Measurements from ENCODE around the gene PRKACG.
A peak's percentile ranks its signal among the peaks of the same experiment; 100 is the strongest.

Gene PRKACG

GRCh38 chr9:69001921-69002320, 12.0 kb downstream of the PRKACG start:
- no peak for DNase-seq (ENCODE audit: low read depth)
- H3K4me3 ChIP-seq (ENCODE audit: low read depth, low read length) = no peak overlapping the region
- no peak for TF ChIP-seq CTCF (IDR thresholded peaks at IDR 0.05; ENCODE audit: control insufficient read depth, extremely low read depth, insufficient read depth)

GRCh38 chr9:68999393-69000105, 14.4 kb downstream of the PRKACG start:
- no peak overlapping the region for H3K4me3 ChIP-seq (ENCODE audit: low read depth, low read length)
- TF ChIP-seq CTCF (IDR thresholded peaks at IDR 0.05; ENCODE audit: control insufficient read depth, extremely low read depth, insufficient read depth) = peak; percentile 95
- DNase-seq (ENCODE audit: low read depth) = no peak

GRCh38 chr9:68998812-68999211, 15.1 kb downstream of the PRKACG start:
- TF ChIP-seq CTCF (IDR thresholded peaks at IDR 0.05; ENCODE audit: control insufficient read depth, extremely low read depth, insufficient read depth) = no peak
- no peak overlapping the region for H3K4me3 ChIP-seq (ENCODE audit: low read depth, low read length)
- DNase-seq (ENCODE audit: low read depth) = no peak

GRCh38 chr9:68998385-68998784, 15.5 kb downstream of the PRKACG start:
- no peak overlapping the region for H3K4me3 ChIP-seq (ENCODE audit: low read depth, low read length)
- DNase-seq (ENCODE audit: low read depth) = no peak
- no peak for TF ChIP-seq CTCF (IDR thresholded peaks at IDR 0.05; ENCODE audit: control insufficient read depth, extremely low read depth, insufficient read depth)

GRCh38 chr9:68997666-68998065, 16.2 kb downstream of the PRKACG start:
- no peak overlapping the region for H3K4me3 ChIP-seq (ENCODE audit: low read depth, low read length)
- DNase-seq (ENCODE audit: low read depth) = no peak
- TF ChIP-seq CTCF (IDR thresholded peaks at IDR 0.05; ENCODE audit: control insufficient read depth, extremely low read depth, insufficient read depth) = no peak

GRCh38 chr9:68996462-68996861, 17.5 kb downstream of the PRKACG start:
- no peak for TF ChIP-seq CTCF (IDR thresholded peaks at IDR 0.05; ENCODE audit: control insufficient read depth, extremely low read depth, insufficient read depth)
- H3K4me3 ChIP-seq (ENCODE audit: low read depth, low read length) = no peak overlapping the region
- DNase-seq (ENCODE audit: low read depth) = no peak

- no peak for TF ChIP-seq CTCF (IDR thresholded peaks at IDR 0.05; ENCODE audit: control insufficient read depth, extremely low read depth, insufficient read depth)
- DNase-seq (ENCODE audit: low read depth) = no peak
- H3K4me3 ChIP-seq (ENCODE audit: low read depth, low read length) = no peak overlapping the region
These were observed 18.1 kb downstream of the PRKACG start for GRCh38 chr9:68995776-68996175.
